OCI-LY1 (cell line): Measurements from ENCODE around the gene SSH3.

Experiments used
- H2AFZ ChIP-seq: fragments of 200-600 bp; sonication (generic), shearing (Covaris generic); 2 replicates; pipeline ENCODE4 v1.6.0; 2014; ENCODE audit warnings: antibody characterized with exemption, mild to moderate bottlenecking, low read length
- H3F3A ChIP-seq: fragments of 200-600 bp; sonication (generic), shearing (Covaris generic); 2 replicates; pipeline ENCODE4 v1.6.0; 2014; ENCODE audit warnings: mild to moderate bottlenecking, antibody characterized with exemption, low read length, moderate library complexity; ENCODE audit not compliant: insufficient read depth
- H3K27ac ChIP-seq: fragments of 200-600 bp; sonication (generic); 2 replicates; pipeline ENCODE4 v1.5.1; 2014; ENCODE audit warnings: low read length, mixed run types, mild to moderate bottlenecking, low read depth; ENCODE audit not compliant: poor library complexity, severe bottlenecking
- H3K27me3 ChIP-seq: fragments of 200-600 bp; sonication (generic); 2 replicates; pipeline ENCODE4 v1.6.0; 2014; ENCODE audit warnings: antibody characterized with exemption, mild to moderate bottlenecking, low read length, moderate library complexity; ENCODE audit not compliant: insufficient read depth
- H3K36me3 ChIP-seq: fragments of 200-600 bp; sonication (generic); 2 replicates; pipeline ENCODE4 v1.6.1; 2014; ENCODE audit warnings: mild to moderate bottlenecking, antibody characterized with exemption, low read length, moderate library complexity, mixed read lengths; ENCODE audit not compliant: insufficient read depth
- H3K4me1 ChIP-seq: fragments of 200-600 bp; sonication (generic); 2 replicates; pipeline ENCODE4 v1.5.1; 2014; ENCODE audit warnings: mild to moderate bottlenecking, low read length, moderate library complexity; ENCODE audit not compliant: insufficient read depth, severe bottlenecking
- H3K4me2 ChIP-seq: fragments of 200-600 bp; sonication (generic), shearing (Covaris generic); 2 replicates; pipeline ENCODE4 v1.6.1; 2014; ENCODE audit warnings: low read length
- H3K4me3 ChIP-seq: fragments of 200-600 bp; sonication (generic); 2 replicates; pipeline ENCODE4 v1.5.1; 2014; ENCODE audit warnings: low read length, low read depth, mild to moderate bottlenecking, mixed read lengths; ENCODE audit not compliant: poor library complexity, severe bottlenecking
- H3K79me2 ChIP-seq: fragments of 200-600 bp; shearing (Covaris generic); 2 replicates; pipeline ENCODE4 v1.6.1; 2016; ENCODE audit warnings: mixed run types, low read length, mixed read lengths; ENCODE audit not compliant: insufficient read depth
- H3K9ac ChIP-seq: fragments of 200-600 bp; sonication (generic), shearing (Covaris generic); 2 replicates; pipeline ENCODE4 v1.6.1; 2014; ENCODE audit warnings: mild to moderate bottlenecking, low read length, mixed read lengths
- H3K9me2 ChIP-seq: fragments of 200-600 bp; sonication (generic), shearing (Covaris generic); 2 replicates; pipeline ENCODE4 v1.6.1; 2014; ENCODE audit warnings: low read depth, mild to moderate bottlenecking, low read length, mixed read lengths
- H3K9me3 ChIP-seq: fragments of 200-600 bp; shearing (Covaris generic); 2 replicates; pipeline ENCODE4 v1.6.1; 2014; ENCODE audit warnings: low read length, mixed read lengths
- H4K20me1 ChIP-seq: fragments of 200-600 bp; sonication (generic), shearing (Covaris generic); 2 replicates; pipeline ENCODE4 v1.6.0; 2016; ENCODE audit warnings: mild to moderate bottlenecking, low read length; ENCODE audit not compliant: insufficient read depth
- EZH2 ChIP-seq: fragments of 200-600 bp; sonication (generic), shearing (Covaris generic); IDR thresholded peaks from 2 replicates; pipeline ENCODE4 v1.8.0; 2017; ENCODE audit warnings: borderline replicate concordance, mixed run types, mild to moderate bottlenecking, antibody characterized with exemption, low read length, moderate library complexity, mixed read lengths
- TF ChIP-seq, protein P1 (sequence below): fragments of 200-600 bp; sonication (generic), shearing (Covaris generic); IDR thresholded peaks from 2 replicates; pipeline ENCODE4 v1.5.1; 2017; ENCODE audit warnings: mild to moderate bottlenecking, antibody characterized with exemption, low read length, moderate library complexity, mixed read lengths

Gene SSH3

GRCh38 chr11:67273260-67273990 is 29.9 kb upstream of the SSH3 start:
- Histone ChIP-seq H3K4me2 (peak overlapping the region; percentile 93), H3K9ac (peak overlapping the region; percentile 61; the same call in 1 of the 2 replicates), H3K9me2 (no peaks in the 10 kb centered on the region), H3F3A (peaks cover 5% of the 10 kb centered on the region; the same call in 1 of the 2 replicates), H2AFZ (no peak overlapping the region), H3K4me3 (peak overlapping the region; percentile 93), H3K4me1 (peaks cover 98% of the 10 kb centered on the region), H3K36me3 (peaks cover 59% of the 10 kb centered on the region), H3K79me2 (peaks cover 59% of the 10 kb centered on the region), H4K20me1 (no peaks in the 10 kb centered on the region), H3K27me3 (no peaks in the 10 kb centered on the region), H3K9me3 (no peaks in the 10 kb centered on the region), H3K27ac (peak overlapping the region; percentile 98)
- TF ChIP-seq EZH2: no peak
- TF ChIP-seq, protein P1, sequence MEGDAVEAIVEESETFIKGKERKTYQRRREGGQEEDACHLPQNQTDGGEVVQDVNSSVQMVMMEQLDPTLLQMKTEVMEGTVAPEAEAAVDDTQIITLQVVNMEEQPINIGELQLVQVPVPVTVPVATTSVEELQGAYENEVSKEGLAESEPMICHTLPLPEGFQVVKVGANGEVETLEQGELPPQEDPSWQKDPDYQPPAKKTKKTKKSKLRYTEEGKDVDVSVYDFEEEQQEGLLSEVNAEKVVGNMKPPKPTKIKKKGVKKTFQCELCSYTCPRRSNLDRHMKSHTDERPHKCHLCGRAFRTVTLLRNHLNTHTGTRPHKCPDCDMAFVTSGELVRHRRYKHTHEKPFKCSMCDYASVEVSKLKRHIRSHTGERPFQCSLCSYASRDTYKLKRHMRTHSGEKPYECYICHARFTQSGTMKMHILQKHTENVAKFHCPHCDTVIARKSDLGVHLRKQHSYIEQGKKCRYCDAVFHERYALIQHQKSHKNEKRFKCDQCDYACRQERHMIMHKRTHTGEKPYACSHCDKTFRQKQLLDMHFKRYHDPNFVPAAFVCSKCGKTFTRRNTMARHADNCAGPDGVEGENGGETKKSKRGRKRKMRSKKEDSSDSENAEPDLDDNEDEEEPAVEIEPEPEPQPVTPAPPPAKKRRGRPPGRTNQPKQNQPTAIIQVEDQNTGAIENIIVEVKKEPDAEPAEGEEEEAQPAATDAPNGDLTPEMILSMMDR: no peak

- Histone ChIP-seq H3K4me3 (no peak overlapping the region), H3K36me3 (peaks cover 59% of the 10 kb centered on the region), H4K20me1 (no peaks in the 10 kb centered on the region), H3K79me2 (peaks cover 44% of the 10 kb centered on the region), H3K9me2 (no peaks in the 10 kb centered on the region), H3K9ac (no peak overlapping the region), H3K9me3 (no peaks in the 10 kb centered on the region), H3K4me2 (no peak overlapping the region; the same call in 1 of the 2 replicates), H3K4me1 (peaks cover 86% of the 10 kb centered on the region), H2AFZ (no peak overlapping the region), H3K27me3 (no peaks in the 10 kb centered on the region), H3K27ac (peak overlapping the region; percentile 98), H3F3A (peaks cover 5% of the 10 kb centered on the region; the same call in 1 of the 2 replicates)
- TF ChIP-seq, protein P1: no peak
- no peak for TF ChIP-seq EZH2
Observed at GRCh38 chr11:67274768-67275605, 28.3 kb upstream of the SSH3 start.

DNA sequence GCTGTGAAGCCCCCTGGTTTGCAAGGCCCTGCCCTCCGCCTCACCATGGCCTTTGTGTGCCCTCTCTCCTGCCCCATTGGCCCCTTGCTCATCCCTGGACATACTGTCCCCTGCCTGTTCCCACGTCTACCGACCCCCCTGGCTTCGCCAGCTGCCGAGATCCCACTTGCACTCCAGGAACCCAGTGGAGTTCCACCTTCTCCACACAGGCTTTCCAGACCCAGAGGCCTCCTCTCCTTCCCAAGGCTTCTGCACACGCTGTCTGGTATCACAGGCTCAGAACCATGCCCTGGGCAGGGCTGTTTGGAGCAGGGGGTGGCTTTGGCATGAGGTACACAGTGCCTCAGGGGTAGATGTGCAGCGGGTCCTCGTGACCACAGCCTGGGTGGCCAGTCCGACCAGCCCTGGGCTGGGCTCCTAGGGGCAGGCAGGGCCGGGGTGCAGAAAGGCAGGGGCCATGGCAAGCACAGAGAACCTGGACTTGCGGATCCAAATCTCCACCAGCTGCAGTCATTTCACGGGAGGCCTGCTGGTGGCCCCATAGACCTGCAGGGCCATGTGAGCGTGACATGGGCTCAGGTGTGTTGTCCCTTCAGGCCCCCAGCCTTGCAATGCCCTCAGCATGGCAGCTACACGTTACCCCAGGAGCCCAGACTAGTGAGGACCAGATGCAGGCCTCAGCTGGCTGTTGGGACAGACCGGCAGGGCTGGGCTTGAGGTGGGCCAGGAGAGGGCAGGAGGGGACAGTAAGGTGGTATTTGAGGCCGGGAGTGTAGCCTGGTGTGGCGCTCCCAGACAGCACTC is 27.5 kb upstream of the SSH3 start:
- H3K4me2 ChIP-seq: no peak overlapping the region; the same call in 1 of the 2 replicates
- no peak overlapping the region for H2AFZ ChIP-seq
- H3K27ac ChIP-seq: peak overlapping the region; percentile 98
- no peak for TF ChIP-seq EZH2
- TF ChIP-seq, protein P1: no peak
- H4K20me1 ChIP-seq: no peaks in the 10 kb centered on the region
- peaks cover 67% of the 10 kb centered on the region for H3K36me3 ChIP-seq
- H3K9me3 ChIP-seq: no peaks in the 10 kb centered on the region
- H3K4me1 ChIP-seq: peaks cover 78% of the 10 kb centered on the region
- no peaks in the 10 kb centered on the region for H3K27me3 ChIP-seq
- H3F3A ChIP-seq: peaks cover 5% of the 10 kb centered on the region; the same call in 1 of the 2 replicates
- no peak overlapping the region for H3K4me3 ChIP-seq
- H3K79me2 ChIP-seq: peaks cover 35% of the 10 kb centered on the region
- H3K9me2 ChIP-seq: no peaks in the 10 kb centered on the region
- H3K9ac ChIP-seq: no peak overlapping the region; the same call in 1 of the 2 replicates
